Measurements from ENCODE around the gene DDX56.

Gene DDX56

DNA sequence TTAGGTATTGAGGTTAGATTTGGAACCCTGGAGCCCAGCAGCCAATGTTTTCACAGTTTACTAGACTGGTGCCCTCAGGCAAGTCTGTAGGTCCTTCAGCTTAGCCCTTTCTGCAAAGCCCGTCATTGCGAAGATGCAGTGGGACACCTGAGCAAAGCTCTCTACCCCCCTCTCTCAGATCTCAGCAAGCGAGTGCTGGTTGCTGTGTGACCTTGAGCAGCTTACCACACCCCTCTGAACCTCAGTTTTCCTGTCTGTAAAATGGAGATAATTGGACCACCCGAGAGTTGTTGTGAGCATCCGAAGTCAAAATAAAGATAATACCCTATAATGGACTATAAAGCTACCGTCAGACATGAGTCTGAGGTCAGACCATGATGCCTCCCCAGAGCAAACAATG is 36.3 kb downstream of the DDX56 start:
- no peak for DNase-seq (ENCODE audit: low read depth in 2 of 3, low spot score in 2 of 3)

GRCh38 chr7:44536090-44536489 is 37.6 kb downstream of the DDX56 start:
- no peak for DNase-seq (ENCODE audit: low read depth in 2 of 3, low spot score in 2 of 3)

DNA sequence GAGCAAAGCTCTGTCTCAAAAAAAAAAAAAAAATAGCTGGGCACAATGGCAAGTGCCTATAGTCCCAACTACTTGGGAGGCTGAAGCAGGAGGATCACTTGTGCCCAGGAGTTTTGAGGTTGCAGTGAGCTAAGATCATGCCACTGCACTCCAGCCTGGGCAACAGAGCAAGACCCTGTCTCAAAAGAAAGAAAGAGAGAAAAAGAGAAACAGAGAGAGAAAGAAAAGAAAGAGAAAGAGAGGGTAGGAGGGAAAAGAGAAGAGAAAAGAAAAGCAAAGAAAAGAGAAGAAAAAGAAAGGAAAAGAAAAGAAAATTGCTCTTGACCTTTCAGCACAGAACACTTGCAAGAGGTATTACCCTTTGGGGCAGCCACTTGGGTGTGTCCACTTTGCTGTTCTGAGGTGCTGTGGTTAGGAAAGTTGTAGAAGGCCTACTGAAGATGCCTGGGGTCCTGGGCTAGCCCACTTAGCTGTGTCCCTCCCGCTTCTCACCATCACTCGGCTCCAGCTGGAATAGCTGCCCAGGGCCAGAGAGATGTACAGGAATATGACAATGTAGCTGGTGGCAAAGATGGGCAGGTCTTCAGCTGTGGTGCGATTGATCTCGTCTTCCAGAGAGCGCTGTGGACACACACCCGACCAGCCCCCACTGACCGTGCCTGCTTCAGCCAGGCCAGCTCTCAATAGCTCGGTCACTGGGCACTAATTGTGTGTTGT is 38.2 kb downstream of the DDX56 start:
- DNase-seq (ENCODE audit: low read depth in 2 of 3, low spot score in 2 of 3), result no peak

- DNase-seq (ENCODE audit: low read depth in 2 of 3, low spot score in 2 of 3), result peak in 2 of 3 experiments; percentile 13 to 30
These were observed 39.2 kb downstream of the DDX56 start for GRCh38 chr7:44534501-44534900.

- DNase-seq (ENCODE audit: low read depth in 2 of 3, low spot score in 2 of 3), result no peak
These were observed 39.6 kb downstream of the DDX56 start for GRCh38 chr7:44534087-44534486.

DNA sequence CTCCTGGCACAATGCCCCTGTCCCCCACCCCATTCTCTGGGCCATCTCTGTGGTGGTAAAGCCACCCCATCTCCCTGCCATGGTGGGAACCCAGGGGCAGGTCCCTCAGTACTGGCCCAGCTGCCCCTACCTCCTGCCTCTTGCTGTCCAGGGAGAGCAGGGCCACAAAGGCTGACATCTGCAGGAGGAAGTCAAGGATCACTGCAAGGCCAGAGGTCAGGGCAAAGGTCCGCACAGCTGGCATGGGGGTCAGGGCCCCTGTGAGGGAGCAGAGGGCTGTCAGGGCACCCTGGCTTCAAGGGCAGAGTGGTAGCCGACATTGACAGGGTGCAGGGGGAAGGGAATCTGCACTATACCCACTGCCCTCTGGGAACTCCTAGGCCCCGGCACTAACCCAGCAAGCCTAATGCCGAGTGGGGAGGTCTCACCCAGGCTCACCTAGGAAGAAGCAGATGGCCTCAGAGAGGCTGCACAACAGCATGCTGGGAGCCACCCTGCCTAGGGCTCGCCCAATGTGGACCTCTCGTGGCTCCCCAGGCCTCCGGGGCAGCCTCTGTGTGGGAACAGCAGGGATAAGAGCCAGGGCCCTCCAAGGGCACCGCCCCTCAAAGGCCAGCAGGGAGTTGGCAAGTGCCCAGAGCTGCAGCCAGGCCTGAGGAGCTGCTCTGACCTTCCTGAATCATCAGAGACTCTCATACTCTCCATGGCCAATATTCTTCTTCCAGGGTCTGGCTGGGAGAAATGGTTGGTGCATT is 40.2 kb downstream of the DDX56 start:
- no peak for DNase-seq (ENCODE audit: low read depth in 2 of 3, low spot score in 2 of 3)

GRCh38 chr7:44531421-44532380 is 42.0 kb downstream of the DDX56 start:
- DNase-seq (ENCODE audit: low read depth in 2 of 3, low spot score in 2 of 3), result no peak

DNA sequence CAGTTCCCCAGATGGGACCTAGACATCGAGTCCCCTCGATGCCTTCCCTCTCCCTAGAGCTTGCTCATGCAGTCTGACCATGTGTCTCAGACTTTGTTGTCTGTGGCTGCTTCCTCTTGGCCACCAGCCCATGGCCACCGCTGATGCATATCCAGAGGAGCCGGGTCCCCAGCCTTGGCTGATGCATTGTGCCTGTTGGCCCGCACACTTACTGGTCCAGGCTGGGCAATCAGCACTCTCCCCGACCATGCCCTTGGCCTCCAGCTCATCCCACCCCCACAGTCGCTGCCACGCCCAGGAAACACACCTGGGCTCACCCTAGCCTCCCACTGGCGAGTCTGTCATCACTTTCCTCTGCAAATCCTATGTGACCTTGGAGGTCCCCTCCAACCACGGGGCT is 42.7 kb downstream of the DDX56 start:
- no peak for DNase-seq (ENCODE audit: low read depth in 2 of 3, low spot score in 2 of 3)

DNA sequence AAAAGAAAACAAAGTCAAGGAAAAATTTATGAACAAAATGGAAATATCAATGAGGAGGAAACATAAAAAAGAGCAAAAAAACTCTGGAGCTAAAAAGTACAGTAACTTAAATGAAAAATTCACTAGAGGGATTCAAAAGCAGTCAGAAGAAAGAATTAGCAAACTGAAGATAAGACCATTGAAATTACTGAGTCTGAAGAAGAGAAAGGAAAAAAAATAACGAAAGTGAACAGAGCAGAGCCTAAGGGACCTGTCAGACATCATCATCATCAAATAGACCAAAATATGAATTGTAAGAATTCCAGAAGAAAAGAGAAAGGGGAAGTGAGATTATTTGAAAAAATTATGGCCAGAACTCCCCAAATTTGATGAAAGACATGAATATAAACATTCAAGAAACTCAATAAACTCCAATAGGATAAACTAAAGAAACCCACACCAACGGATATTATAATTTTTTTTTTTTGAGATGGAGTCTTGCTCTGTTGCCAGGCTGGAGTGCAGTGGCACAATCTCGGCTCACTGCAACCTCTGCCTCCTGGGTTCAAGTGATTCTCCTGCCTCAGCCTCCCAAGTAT is 48.8 kb downstream of the DDX56 start:
- DNase-seq (ENCODE audit: low read depth in 2 of 3, low spot score in 2 of 3), result no peak

DNA sequence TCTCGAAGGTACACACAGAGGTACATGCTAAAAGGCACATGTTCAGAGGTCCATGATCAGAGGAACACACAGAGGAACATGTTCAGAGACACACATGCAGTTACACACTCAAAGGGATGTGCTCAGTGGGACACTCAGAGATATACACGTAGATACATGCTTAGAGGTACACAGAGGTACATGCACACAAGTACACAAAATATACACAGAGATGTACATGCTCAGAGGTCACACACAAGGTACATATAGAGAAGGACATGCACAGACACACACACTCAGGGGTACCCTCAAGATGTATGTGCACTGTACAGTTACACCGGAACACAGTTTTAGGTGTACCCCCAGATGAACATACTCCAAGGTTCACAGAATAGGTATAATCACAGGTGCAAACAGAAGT is 51.4 kb downstream of the DDX56 start:
- DNase-seq (ENCODE audit: low read depth in 2 of 3, low spot score in 2 of 3), result no peak

DNA sequence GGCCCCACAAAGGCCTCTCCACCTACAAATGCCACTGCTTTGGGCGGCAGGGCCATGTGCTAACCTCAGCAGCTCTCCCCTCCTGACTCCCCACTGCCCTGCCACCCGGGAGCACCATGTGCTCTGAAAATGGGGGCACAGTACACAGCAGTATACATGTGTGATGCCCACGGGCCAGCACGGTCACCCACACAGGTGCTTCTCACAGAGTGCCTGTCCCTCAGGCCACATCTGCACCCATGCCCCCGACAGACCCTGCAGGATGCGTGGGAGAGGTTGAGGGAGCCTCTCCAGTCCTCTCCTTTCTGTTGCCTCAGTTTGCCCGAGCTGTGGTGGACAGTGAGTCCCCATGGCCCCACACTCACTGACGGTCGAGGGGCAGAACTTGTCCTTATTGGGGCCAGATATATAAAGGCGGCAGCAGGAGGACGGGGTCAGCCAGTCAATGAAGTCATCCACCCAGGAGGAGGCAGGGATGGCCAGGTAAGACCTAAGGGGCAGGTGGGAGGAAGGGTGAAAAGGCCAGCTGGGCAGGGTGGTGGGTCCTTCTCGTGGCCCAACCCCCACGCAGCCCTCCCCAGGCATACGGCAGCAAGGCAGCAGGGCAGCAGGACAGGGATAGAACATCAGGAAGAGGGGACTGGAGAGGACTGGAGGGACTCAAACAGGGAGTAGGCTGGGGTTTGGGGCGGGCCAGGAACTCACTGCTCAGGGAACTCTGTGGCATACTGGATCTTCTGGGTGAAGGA is 52.2 kb downstream of the DDX56 start:
- DNase-seq (ENCODE audit: low read depth in 2 of 3, low spot score in 2 of 3), result no peak

- no peak for DNase-seq (ENCODE audit: low read depth in 2 of 3, low spot score in 2 of 3)
These were observed 53.1 kb downstream of the DDX56 start for GRCh38 chr7:44520574-44520973.

DNA sequence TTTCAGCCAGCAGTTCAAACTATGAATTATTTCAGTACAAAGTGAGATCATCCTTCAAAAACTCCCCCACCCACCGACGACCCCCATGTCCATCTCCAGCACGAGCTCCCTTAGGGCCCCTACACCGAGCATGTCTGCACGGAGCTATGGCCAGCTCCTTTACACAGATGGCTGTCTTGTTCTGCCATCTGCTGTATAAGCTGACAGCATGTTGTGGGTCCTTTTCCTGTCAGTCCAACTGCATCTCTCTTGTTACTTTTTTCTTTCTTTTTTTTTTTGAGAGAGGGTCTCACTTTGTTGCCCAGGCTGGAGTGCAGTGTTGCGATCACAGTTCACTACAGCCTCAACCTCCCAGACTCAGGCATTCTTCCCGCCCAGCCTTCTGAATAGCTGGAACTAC is 54.2 kb downstream of the DDX56 start:
- no peak for DNase-seq (ENCODE audit: low read depth in 2 of 3, low spot score in 2 of 3)

DNA sequence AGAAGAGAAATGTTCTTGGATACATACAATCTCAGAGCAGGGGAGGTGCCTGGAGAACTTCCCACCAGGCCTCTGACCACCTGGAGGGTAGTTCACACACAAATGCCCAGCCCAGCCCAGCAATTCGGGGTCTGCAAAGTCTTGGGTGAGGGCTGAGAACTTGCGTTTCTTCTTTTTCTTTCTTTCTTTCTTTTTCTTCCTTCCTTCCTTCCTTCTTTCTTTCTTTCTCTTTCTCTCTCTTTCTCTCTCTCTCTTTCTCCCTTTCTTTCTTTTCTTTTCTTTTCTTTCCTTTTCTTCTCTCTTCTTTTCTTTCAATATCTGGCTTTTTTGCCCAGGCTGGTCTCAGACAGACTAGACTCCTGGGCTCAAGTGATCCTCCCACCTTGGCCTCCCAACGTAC is 54.9 kb downstream of the DDX56 start:
- no peak for DNase-seq (ENCODE audit: low read depth in 2 of 3, low spot score in 2 of 3)

DNA sequence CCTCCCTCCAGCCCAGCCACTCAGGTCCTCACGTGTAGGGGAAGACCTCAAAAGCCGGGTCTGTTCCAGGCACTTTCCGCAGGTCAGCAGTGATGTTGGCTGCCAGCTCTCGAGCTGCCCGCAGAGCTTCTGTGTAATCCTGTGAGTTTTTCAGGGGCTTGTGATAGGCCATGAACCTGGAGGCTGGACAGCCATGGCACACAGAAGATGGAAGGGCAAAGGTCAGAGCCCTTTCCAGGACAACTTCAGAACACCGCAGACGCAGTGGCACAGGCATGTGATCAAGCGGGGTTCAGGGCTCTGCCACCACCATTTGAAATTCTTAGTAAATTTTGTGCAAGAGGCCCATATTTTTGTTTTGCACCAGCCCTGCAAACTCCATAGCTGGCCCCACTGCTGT is 56.5 kb downstream of the DDX56 start:
- no peak for DNase-seq (ENCODE audit: low read depth in 2 of 3, low spot score in 2 of 3)
